HuH-7.5 (cell line): Measurements from ENCODE around the gene VDR.

Experiments used
- DNase-seq: peaks from one replicate; pipeline ENCODE4 v3.0.0; 2011; ENCODE audit warnings: low spot score

Gene VDR

DNA sequence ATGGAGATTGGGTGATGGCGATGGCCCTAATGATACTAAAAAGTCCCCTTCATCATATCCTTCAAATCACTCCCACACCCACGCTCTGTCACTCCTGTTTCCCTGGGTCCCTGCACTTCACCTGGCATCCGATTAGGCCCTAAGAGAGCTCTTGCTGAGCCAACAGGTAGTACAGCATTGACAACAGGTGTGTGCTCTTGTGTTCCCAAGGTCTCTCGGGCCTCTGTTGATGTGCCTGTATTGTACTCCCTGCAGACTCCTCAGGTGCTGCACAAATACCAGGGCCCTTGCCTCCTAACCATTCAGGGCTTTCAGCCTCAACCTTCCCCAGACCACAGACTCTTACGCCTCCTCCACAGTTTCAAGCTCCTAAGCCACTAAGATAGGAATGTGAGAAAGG lies 25.8 kb upstream of the VDR start:
- DNase-seq = no peak

DNA sequence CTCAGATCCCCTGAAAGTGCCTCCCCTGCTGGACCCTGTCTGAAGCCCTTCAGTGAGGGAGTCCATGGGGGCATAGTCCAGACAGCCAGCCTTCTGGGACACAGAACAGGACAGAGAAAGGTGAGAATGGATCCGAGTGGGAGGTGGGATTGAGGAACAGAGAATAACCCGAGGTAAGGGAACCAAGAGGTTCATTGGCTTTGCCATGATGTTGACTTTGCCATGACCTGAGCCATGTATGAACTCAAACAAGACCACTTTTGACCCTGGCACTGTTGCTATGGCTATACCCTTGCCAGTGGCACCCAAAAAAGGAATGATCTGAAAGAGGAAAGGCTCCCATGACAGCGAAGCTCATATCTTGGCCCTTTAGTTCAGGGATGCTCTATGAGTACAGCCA lies 22.6 kb upstream of the VDR start:
- no peak for DNase-seq

DNA sequence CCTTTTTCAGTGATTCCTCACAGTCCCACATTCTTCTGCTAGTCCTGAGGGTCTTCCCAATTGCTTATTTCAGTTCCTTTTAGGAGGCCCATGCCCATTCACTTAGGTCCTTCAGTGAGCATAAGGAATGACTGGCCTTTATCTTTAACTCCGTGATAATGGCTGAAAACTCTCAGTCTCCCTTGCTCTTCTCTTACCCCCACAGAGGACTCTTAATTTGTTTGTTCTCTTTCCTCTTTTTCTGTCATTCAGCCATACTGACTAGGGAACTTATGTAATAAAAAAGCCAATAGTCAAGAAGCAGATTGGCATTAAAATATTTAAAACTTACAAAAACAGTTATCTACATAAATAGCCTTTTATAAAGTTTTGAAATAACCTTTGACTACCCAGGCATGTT lies 17.1 kb upstream of the VDR start:
- DNase-seq = no peak

DNA sequence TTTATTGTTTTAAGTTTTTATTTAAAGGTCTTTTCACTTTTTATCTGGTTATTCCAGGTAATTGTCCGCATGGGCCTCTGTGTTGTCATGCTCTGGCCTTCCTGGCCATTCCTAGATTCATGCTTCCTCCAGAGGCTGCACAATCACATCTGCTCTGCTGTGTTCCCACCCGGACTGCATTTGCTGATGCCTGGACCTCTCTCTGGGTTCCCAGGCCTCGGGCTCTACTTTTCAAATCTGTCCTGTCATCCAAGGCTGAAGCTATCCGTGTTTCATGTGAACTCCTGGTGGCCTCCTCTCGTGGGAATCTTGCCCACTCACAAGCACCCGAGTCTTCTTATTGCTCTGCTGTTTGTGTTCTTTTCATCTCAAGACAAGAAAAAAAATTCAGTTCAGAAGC lies 16.1 kb upstream of the VDR start:
- DNase-seq = no peak

DNA sequence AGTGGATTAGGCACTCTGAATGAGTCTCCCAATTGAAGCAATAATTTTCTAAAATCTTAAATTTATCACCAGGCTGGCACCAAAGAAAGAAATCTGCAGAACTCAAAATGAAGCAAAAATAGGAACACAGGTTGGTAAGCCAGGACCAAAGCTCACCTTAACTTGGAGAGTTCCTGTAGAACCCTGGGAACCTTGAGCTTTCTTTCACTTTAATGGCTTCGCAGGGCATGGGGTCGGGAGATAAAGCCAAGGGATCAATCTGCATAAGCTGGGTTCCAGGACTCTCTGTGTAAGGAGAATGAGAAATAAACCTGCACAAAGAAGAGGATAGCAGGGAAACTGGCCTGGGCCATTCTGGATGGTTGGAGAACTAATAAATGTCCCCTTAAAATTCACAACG lies 8.3 kb upstream of the VDR start:
- DNase-seq = no peak

DNA sequence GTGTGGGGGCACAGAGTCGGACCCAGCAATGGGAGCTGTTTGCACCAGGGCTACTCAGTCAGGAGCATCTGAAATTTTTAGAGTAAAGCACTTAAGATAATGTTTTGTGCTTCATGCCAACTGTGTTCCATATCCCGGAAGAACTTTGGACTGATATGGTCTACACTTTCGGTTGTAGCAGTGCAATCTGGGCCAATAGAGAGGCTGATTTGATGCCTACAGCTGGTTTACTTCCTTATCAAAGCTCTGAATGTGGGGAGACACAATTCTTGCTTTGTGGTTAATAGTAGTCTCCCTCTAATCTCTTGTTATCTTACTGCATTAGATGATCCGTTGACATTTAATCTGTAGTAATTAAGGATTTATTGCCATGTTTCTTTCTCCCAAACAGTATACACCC lies 7.8 kb upstream of the VDR start:
- no peak for DNase-seq

DNA sequence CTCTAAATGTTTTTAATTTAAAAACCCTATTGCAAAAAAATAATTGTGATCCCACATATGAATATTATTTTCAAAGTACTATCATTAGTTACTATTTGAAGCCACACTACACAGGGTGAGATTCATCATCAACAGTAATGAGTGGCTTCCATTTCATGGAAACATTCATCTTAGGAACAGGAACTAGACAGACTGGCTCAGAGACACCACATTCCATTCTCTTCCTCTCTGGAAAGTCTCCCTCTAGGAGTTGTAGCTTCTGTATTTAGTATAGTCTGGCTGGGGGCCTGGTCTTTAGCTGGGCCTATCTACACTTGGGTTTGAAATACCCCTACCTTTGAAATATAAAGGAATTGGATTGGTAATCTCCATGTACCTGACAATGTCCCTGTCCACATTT lies 6.2 kb upstream of the VDR start:
- no peak for DNase-seq

DNA sequence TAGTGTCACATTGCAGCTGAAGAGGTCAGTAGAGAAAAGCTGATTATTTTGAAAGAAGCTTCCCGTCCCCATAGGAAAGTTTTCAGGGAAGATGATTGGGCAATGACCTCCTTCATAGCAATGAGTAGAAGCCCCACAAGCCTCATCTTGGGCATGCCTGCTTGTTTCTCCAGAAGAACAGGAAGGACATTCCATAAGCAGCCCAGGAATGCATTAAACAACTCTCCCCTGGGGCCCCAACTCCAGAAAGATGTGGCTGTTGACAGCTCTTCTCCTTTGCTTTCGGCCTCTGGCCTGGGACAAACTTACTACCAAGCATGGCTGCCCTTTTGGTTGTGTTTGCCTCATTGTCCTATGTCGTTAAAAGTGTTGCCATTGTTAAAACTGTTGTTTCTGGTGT lies 5.7 kb upstream of the VDR start:
- DNase-seq = no peak

DNA sequence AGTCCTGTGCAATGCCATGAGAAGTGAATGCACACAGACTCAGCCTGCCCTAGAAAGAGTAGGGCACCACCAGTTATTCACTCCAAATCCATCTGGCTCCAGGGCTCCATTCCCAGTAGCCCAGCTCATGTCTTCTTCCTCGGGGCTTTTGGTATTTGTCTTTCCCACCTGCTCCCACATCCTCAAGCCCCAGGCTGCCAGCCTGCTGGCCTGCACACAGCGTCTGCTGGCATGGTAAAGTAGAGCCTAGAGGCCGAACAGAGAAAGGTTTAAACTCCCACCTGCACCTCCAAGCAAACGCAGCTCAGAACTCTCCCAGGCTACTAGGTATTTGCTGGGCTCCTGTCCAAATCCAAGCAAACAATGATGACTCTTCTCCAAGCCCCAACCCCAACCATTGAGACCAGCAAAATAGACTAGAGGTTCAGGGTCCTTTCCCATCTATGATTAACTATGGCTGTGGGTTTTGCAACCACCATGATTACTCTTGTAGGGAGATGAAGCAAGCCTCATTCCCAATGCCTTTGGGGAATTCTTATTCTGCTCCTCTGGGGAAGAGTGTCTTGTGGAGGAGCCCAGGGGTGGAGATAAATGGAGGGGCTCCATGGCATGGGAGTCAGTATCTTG lies 5.2 kb upstream of the VDR start:
- no peak for DNase-seq

DNA sequence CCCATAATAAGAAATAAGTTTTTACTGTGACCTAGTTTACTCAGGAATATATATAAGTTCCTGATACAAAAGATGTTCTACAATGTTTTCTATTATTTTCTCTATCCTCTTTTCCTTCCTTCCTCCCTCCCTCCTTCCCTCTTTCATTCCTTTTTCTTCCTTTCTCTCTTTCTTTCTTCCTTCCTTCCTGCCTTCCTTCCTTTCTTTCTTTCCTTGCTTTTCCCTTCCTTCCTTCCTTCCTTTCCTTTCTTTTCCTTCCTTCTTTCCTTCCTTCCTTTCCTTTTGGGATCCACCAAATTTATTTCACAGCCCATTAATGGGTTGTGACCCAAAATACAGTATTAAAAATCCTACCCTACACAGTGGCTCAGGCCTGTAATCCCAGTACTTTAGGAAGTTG lies 3.9 kb upstream of the VDR start:
- no peak for DNase-seq

DNA sequence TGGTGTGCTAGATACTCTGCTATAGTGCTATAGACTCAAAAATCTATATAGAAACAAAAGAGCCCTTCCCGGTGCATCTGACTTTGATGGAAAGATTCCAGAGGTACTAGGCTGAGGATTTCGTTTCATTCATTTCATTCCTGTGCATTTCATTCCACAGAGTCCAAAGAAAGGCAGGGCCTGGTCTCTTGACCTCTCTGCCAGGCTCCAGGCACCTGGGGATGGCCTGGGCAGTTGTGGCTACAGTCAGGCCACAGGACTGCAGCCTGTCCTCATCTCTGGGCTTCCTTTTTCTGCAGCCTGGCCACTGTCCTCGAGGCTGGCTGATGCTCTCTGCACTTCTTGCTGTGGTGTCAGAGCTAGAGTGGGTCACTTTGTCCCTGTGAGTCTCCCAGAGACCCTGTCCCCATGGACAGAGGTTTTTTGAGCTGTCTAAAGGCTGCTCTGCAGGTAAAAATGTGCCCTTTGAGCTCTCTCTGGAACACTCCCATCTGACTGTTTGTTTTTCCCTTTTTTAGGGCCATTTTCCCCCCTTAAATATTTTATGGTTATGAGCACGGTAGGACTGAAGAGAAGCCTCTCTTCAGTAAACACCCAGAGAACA lies 3.2 kb upstream of the VDR start:
- DNase-seq = no peak

DNA sequence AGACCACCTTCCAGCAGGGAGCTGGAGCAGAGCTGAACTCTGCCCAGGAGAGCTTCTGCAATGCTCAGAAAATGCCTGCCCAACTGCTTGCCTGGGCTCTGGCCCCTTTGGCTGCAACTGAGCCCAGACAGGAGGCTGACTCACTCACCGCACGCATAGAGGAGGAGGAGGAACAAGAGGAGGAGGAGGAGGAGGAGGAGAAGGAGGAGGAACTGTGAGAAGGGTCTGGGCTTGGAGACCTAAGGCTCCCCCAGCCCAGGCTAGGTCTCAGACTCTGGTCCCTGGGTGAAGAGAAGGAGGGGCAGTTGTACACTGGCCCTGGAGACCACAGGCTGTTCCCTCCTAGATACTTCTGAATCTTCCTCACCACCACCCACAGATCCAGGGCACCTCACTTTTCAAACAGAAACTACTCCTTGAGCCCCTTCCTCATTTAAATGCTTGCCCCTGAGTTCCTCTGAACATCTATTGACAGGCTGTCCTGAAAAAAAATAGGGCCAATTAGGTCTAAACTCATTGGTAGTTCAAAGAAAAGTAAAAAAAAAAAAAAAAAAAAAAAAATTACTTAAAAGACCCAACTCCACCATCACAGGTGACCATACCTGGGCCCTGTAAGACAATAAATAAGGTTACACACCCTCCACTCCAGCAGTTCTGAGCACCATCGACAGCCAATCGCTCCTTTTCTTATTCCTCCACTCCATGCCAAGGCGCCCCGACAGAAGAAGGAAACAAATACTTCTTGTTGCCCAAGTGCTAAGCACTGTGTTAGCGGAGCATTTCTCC lies 674 bp downstream of the VDR start:
- DNase-seq = no peak

DNA sequence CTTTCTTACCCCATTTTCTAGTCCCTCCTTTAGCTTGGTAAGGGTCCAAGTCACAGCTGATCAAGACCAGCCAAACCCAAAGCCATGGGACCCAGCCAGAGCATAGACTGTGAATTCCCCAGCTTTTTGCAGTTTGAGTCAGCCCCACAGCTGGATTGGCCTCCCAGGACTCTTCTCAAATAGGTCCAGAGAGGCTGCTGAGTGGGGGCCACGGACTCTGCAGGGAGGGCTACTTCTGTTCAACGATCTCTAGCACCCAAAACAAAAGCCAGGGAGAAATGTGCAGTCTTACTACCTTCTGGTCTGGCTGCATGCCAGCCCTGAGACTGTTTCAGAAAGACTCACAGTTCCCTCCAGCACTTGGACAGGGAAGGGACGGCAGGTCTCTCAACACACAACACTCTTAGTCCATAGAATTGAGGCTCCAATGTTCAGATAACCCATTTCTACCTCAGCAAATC lies 1.6 kb downstream of the VDR start:
- no peak for DNase-seq

DNA sequence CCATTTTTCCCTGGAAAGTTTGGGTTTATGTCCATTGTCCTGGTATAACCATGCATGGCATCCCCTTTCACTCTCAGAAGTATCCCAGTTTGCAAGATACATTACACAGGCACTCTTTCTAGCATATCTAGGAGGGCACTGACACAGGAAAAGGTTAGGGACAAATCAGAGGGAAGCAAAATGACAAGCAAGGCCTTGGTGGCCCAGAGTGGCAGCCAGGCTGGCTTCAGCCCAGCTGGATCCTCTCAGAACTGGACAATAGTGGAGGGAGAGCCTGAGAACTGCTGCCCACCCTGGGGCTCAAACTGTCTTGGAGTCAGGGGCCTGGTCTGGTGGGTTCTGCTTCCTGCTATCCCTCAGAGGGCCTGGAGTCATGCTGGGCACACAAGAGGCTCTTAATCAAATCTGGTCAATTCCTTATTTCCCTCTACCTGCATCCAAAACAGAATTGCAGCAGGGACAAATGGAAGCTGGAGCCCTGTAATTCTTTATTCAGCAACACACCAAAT lies 2.6 kb downstream of the VDR start:
- no peak for DNase-seq

DNA sequence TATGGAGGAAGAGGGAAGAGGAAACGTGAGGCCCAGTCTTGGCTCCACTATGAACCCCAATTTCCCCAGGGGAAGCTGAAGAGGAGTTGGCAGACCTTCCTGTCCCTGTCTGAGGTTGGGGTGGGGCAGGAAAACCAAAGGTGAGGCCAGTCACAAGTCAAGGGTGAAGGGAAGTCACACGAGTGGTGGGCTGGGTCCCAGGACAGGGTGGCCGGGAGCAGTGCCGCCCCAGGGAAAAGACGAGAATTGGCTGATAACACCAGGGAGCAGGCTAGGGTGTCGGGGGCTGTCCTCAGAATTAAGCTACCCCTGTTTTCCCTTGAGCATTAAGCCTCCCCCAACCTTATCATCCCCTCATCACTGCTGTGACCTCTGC lies 3.1 kb downstream of the VDR start:
- DNase-seq = no peak

DNA sequence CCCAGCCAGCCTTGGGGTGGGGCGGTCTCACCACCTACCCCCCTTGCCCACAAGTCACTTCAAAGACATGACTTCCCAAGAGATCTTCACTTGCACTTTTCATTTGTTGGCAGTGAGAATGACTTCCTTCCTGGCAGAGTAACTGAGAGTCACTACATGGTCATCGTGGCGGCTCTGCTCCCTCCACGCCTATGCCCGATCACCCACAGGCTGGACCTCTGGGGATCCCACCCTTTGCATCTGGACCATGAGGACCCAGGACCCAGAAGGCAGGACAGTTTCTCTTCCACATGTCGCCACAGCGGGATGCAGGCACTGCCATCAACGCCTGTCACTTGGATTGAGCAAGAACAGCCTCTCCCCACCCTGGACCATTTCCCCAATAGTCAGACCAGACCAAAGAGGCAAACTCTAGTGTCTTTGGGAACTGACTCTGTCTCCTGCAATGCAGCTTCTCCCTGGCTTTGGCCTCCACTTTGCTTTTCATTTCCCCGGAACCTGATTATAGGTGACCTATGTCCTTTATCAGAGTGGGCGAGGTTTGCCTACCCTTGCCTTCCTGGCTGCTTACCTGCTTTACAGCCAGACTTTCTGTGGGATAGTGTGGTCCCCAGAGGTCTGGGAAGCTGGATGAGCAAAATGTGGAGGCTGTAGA lies 3.6 kb downstream of the VDR start:
- no peak for DNase-seq

DNA sequence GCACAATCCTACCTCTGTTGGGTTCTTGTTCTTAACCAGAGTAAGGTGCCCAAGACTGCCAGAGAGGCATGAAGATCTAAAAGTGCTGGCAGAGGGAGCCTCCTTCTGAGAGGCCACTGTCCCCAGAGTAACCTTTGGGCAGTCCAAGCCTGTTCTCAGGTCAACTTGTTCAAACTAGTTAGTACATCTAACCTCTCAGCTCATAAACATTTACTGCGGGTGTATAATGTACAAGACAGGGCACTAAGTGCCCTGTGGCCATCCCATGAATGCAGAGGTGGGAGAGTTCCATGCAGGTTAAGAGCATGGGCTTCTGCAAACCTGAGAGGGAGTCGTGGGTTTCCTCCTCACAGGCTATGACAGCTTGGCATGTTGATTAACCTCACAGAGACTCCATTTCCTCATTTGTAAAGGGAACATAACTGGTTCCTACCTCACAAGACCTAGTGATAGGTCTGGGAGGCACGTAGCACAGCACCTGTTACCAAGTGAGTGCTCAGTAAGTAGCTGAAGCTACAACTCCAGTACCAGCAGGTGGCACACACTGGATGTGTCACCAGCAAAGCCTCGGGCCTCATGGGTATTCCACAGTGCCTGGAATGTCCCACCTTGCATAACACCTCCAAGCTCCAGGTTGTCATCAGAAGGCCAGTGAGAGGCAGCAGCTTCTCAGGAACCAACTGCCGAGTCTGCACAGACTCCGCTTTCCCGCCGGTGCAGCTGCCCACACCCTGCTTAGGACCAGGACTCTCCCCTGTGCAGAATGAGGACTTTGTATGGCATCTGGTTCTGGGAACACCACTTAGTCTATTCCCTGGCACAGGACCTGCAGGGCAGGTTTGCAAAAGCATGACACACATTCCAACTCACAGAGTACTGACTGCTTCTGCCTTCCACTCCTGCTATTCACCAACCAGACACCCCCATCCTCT lies 4.4 kb downstream of the VDR start:
- DNase-seq = peak; percentile 64

DNA sequence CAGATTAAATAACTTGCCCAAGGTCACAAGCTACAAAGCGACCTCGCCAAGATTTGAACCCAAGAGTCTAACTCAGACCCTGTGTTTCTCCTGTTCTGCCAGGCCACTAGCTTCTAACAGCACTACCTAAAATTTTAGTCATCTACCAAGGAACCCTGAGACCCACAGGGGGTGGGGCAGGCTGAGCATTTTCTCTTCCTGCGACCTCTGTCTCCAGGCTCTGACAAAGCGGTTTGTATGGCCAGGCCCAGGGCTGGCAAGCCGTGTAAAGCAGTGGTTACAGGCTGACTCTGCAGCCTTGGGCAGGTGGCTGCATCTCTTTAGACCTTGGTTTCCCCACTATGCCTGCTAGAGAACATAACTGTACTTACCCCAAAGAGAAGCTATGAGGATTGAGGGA lies 5.3 kb downstream of the VDR start:
- no peak for DNase-seq

DNA sequence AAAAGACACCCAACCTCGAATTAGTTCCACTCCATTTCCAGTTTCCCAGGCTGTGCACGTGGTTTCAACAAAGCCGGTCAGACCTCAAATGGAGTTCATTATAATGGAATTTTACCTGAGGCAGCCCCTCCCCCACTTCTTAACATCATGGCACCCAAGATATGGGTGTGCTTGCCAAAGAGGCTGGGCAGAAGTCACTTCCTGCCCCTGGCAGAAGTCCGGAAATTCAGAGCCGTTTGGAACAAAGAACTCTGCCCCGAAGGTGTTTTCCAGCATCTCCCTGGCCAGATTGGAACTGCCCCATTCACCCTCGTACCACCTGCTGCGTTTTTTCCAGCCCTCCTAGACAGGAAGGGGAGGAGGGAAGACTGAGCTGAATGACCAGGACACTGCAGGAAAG lies 8.2 kb downstream of the VDR start:
- DNase-seq = no peak

DNA sequence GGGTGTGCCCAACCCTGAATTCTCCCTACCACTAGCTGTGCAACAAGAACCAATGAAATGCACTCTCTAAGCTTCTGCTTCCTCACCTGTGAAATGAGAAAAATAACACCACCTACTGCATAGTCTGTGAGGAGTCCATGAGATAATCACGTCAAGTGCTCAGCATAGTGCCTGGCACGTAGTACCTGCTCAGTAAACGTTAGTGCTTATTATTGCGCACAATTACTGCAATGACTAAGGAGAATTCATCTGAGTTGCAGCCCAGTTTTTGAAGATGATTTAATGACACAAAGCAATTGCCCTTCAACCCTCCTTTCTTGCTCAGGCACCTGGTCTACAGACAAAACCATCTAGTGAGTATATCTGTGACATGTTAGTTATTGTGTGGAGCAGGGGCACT lies 8.8 kb downstream of the VDR start:
- DNase-seq = no peak

DNA sequence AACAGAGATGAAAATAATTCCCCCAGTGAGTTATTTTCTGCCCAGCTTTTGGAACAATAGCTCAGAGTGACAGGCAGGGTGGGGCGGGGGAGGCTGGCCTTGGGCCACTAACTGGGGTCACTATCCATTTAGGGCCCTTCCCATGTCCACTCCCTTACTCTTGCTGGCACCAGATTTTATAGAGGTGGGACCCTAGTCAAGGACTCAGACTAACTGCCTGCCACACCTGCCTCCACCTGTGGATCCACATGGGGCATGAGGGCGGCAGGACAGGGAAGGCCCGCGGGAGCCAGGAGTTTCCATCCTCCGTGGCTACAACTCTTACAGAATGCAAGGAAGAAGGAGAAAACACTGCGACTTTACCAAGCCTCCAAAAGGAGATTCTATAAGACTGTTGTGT lies 10.1 kb downstream of the VDR start:
- no peak for DNase-seq

DNA sequence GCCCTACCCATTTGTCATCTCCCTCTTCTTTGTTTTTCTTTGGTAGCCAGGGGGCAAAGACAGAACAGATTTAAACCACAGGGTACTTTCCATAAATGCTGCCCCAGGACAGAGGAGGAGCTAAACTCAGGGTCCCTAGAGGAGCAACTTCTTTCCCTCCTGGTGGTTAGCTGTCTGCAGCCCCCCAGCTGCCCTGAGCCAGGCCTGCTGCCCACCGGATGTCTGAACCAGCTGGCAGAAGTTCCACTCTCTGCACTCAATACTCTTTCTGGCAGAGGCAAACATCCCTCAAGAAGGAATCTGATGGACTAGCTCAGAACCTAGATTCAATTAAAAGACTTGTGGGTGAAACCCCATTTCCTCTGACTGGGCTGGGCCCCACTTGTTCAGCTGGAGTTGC lies 10.7 kb downstream of the VDR start:
- no peak for DNase-seq
